Neuronal stem cell (in vitro differentiated cells): Measurements from ENCODE around the gene THAP4.

Experiments used
- DNase-seq: peaks from one replicate; pipeline ENCODE4 v3.0.0-alpha.2; 2013; ENCODE audit warnings: low spot score
- H2AFZ ChIP-seq: one replicate; pipeline ENCODE4 v1.6.1; 2013; ENCODE audit warnings: mild to moderate bottlenecking, low read length, inconsistent platforms
- H2AK5ac ChIP-seq: 2 replicates; pipeline ENCODE4 v1.6.1; 2013; ENCODE audit warnings: low read depth, mild to moderate bottlenecking, inconsistent platforms, low read length, moderate library complexity, mixed read lengths
- H2BK120ac ChIP-seq: 2 replicates; pipeline ENCODE4 v1.6.1; 2013; ENCODE audit warnings: low read depth, mild to moderate bottlenecking, inconsistent platforms, low read length, moderate library complexity, mixed read lengths
- H2BK12ac ChIP-seq: one replicate; pipeline ENCODE4 v1.6.1; 2013; ENCODE audit warnings: low read length, inconsistent platforms
- H2BK15ac ChIP-seq: 2 replicates; pipeline ENCODE4 v1.6.1; 2013; ENCODE audit warnings: mild to moderate bottlenecking, low read length, inconsistent platforms, mixed read lengths
- H2BK5ac ChIP-seq: one replicate; pipeline ENCODE4 v1.6.1; 2013; ENCODE audit warnings: inconsistent platforms, mild to moderate bottlenecking, low read length, moderate library complexity
- H3K14ac ChIP-seq: one replicate; pipeline ENCODE4 v1.6.1; 2013; ENCODE audit warnings: low read length, inconsistent platforms
- H3K18ac ChIP-seq: 2 replicates; pipeline ENCODE4 v1.6.1; 2013; ENCODE audit warnings: low read length, inconsistent platforms
- H3K23ac ChIP-seq: 2 replicates; pipeline ENCODE4 v1.6.1; 2013; ENCODE audit warnings: low read depth, mild to moderate bottlenecking, mixed read lengths, low read length, inconsistent platforms; ENCODE audit not compliant: poor library complexity
- H3K27ac ChIP-seq: replicated peaks from 3 replicates; pipeline ENCODE4 v1.5.1; 2013; ENCODE audit warnings: low read length, inconsistent platforms
- H3K27me3 ChIP-seq, 3 experiments: 2 replicates each; pipeline ENCODE4 v1.6.1; 2013; ENCODE audit warnings: low read length in 3 of 3, mild to moderate bottlenecking in 2 of 3, inconsistent platforms in 1 of 3, low read depth in 1 of 3, mixed read lengths in 1 of 3, moderate library complexity in 1 of 3; ENCODE audit not compliant: control insufficient read depth in 3 of 3, insufficient read depth in 3 of 3
- H3K36me3 ChIP-seq, 2 donors: replicated peaks in 1 of 2; 2 replicates each; pipeline ENCODE4 v1.6.1; 2013; ENCODE audit warnings: low read length in 2 of 2; ENCODE audit not compliant: control insufficient read depth in 2 of 2, insufficient read depth in 2 of 2
- H3K4ac ChIP-seq: 2 replicates; pipeline ENCODE4 v1.6.1; 2013; ENCODE audit warnings: inconsistent platforms, mild to moderate bottlenecking, low read length, moderate library complexity
- H3K4me1 ChIP-seq, 2 donors: 1 replicate in 1 of 2; 2 replicates in 1 of 2; pipeline ENCODE4 v1.6.1; 2013; ENCODE audit warnings: low read length in 2 of 2, low read depth in 1 of 2; ENCODE audit not compliant: control insufficient read depth in 2 of 2, insufficient read depth in 1 of 2
- H3K4me2 ChIP-seq: one replicate; pipeline ENCODE4 v1.6.1; 2013; ENCODE audit warnings: mild to moderate bottlenecking, low read length, inconsistent platforms; ENCODE audit not compliant: insufficient read depth, poor library complexity, severe bottlenecking
- H3K4me3 ChIP-seq, 2 donors: 2 replicates each; pipeline ENCODE4 v1.5.1; 2013; ENCODE audit warnings: low read length in 2 of 2, mild to moderate bottlenecking in 2 of 2, inconsistent platforms in 1 of 2, moderate library complexity in 1 of 2
- H3K79me1 ChIP-seq: one replicate; pipeline ENCODE4 v1.6.1; 2013; ENCODE audit warnings: low read depth, mild to moderate bottlenecking, inconsistent platforms, low read length, moderate library complexity
- H3K9ac ChIP-seq: one replicate; pipeline ENCODE4 v1.6.1; 2013; ENCODE audit warnings: mild to moderate bottlenecking, low read depth, low read length, inconsistent platforms; ENCODE audit not compliant: poor library complexity
- H3K9me3 ChIP-seq, 2 donors: replicated peaks in 1 of 2; 2 replicates each; pipeline versions ENCODE3 to v1.6.1; 2013; ENCODE audit warnings: low read length in 2 of 2, mild to moderate bottlenecking in 2 of 2, inconsistent platforms in 1 of 2, low read depth in 1 of 2, mixed read lengths in 1 of 2, moderate library complexity in 1 of 2; ENCODE audit not compliant: control insufficient read depth in 2 of 2, insufficient read depth in 1 of 2
- H4K8ac ChIP-seq: one replicate; pipeline ENCODE4 v1.6.1; 2013; ENCODE audit warnings: low read depth, mild to moderate bottlenecking, inconsistent platforms, low read length, moderate library complexity
- H4K91ac ChIP-seq: one replicate; pipeline ENCODE4 v1.6.1; 2013; ENCODE audit warnings: low read length, low read depth, mild to moderate bottlenecking, inconsistent platforms; ENCODE audit not compliant: poor library complexity
- WGBS, 2 donors: extraction: QIAGEN DNeasy Blood & Tissue Kit; methylation state at CpG; one replicate each; pipeline ENCODE4 v1.1.7; 2013; ENCODE audit warnings: missing lambda C conversion rate in 2 of 2, mixed read lengths in 1 of 2; ENCODE audit not compliant: insufficient read length in 2 of 2, insufficient replicate concordance in 1 of 2; ENCODE audit errors: extremely low coverage in 2 of 2; 5-methylcytosine and 5-hydroxymethylcytosine counted together

The THAP4 gene

DNA sequence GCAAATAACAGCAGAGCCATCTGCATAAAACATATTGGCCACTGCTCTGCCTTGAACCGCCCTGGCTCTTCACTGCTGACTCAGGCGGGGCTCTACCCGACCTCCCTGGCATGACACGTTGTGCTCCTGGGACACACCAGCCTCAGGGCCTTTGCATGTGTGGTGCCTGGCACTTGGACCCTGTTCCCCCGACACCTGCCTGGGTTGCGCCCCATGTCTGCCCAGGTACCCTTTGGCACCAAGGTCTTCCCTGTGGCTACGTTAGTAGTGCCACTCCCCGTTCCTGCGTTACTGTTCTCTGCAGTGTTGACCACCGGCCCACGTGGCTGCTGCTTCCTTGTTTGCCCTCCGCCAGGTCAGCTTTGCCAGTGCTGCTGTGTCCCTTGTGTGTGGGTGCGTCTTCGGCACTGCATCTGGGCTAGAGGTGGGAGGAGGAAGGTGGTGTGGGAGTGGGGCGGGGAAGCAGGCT lies 20.9 kb upstream of the THAP4 start:
- H2BK12ac ChIP-seq, result no peak overlapping the region
- peak overlapping the region; percentile 53 for H3K23ac ChIP-seq
- H3K4me3 ChIP-seq, result no peak overlapping the region
- no peak for DNase-seq
- no peak overlapping the region for H2AK5ac ChIP-seq
- no peak overlapping the region for H3K4ac ChIP-seq
- no peak overlapping the region for H4K91ac ChIP-seq
- peaks cover 5% of the 10 kb centered on the region for H3K79me1 ChIP-seq
- H2BK15ac ChIP-seq, result no peak overlapping the region
- no peak overlapping the region for H3K4me2 ChIP-seq
- peaks cover 44 to 89% of the 10 kb centered on the region in 2 donors for H3K36me3 ChIP-seq
- WGBS, 2 donors, result no CpG with 5 or more reads among the region's 15 CpGs
- H3K9ac ChIP-seq, result no peak overlapping the region
- no peak overlapping the region for H3K27ac ChIP-seq
- H3K27me3 ChIP-seq, result no peaks in the 10 kb centered on the region
- no peak overlapping the region for H3K18ac ChIP-seq
- H3K14ac ChIP-seq, result peak overlapping the region; percentile 47
- H4K8ac ChIP-seq, result no peak overlapping the region
- no peaks in the 10 kb centered on the region for H3K4me1 ChIP-seq
- no peaks in the 10 kb centered on the region for H3K9me3 ChIP-seq
- H2BK120ac ChIP-seq, result no peak overlapping the region
- H2BK5ac ChIP-seq, result no peak overlapping the region
- H2AFZ ChIP-seq, result no peak overlapping the region

DNA sequence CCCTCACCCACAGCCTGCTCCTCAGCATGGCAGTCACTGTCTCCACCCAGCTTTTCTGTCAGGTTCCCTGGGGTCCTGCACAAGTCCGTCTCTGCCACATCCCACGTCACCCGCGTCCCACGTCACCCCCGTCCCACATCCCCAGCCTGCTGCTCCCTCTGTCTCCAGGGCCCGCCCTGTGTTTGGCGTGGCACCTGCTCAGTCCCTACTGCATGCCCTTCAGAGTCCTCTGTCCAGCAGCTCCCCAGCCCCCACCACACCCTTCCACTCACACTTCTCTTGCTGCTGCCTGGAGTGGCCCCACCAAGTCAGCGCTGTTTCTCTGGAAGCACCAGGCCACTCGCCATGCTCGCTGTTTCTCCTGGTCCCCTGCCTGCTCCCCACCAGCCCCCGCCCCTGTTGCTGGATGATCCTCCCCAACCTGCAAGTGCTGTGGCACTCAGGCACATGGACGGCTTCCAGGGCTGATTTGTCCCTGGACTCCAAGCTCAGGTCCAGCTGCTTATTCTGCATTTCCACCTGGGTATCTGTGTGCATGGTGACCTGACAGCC lies 19.3 kb upstream of the THAP4 start:
- H4K8ac ChIP-seq, result no peak overlapping the region
- H2BK5ac ChIP-seq, result no peak overlapping the region
- no peaks in the 10 kb centered on the region for H3K27me3 ChIP-seq
- no peak overlapping the region for H2AFZ ChIP-seq
- H3K27ac ChIP-seq, result no peak overlapping the region
- no peak overlapping the region for H4K91ac ChIP-seq
- H3K36me3 ChIP-seq, result peaks cover 53 to 91% of the 10 kb centered on the region in 2 donors
- H2BK120ac ChIP-seq, result no peak overlapping the region
- H3K4me1 ChIP-seq, result no peaks in the 10 kb centered on the region
- H3K9me3 ChIP-seq, result no peaks in the 10 kb centered on the region
- H3K4me2 ChIP-seq, result no peak overlapping the region
- H2BK15ac ChIP-seq, result no peak overlapping the region
- no peak overlapping the region for H2AK5ac ChIP-seq
- no peak overlapping the region for H2BK12ac ChIP-seq
- H3K23ac ChIP-seq, result no peak overlapping the region
- H3K4me3 ChIP-seq, result no peak overlapping the region
- H3K79me1 ChIP-seq, result peaks cover 13% of the 10 kb centered on the region
- H3K18ac ChIP-seq, result no peak overlapping the region
- WGBS, 2 donors, result no CpG with 5 or more reads among the region's 13 CpGs
- H3K9ac ChIP-seq, result no peak overlapping the region
- no peak for DNase-seq
- H3K4ac ChIP-seq, result no peak overlapping the region
- H3K14ac ChIP-seq, result no peak overlapping the region

DNA sequence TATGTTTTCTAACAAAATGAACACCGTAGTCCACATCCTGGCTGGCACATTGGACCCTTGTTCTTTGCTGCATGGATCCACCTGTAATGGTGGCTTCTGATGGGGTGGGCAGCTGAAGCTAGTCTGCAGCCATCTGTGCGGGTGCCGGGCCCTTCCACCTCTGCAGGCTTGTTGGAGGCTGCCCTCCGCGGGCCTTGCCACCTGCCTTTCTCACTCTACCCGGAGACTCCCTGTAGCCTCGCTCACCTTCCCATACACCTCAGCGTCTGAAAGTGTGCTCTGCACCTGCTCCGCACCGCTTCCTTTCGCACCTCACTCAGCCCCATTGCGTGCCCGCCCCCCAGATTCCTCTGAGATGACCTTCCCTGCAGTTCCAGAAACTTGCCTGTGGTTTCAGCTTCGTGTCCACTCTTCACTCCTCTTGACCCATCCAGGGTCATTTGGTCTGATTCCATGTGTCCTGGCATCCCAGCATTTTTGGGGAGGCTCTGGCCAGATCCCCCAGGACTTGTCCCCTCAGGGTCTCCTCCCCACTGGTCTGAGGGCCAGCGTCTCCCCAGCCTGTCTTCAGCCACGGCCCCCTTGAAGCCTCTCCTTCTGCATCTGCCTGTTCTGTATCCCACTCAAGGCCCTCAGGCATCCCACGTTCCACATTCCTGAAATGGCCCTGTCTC lies 18.7 kb upstream of the THAP4 start:
- Histone ChIP-seq H3K27ac (no peak overlapping the region), H2AFZ (no peak overlapping the region), H3K18ac (no peak overlapping the region), H3K4me1 (no peaks in the 10 kb centered on the region), H3K4me3 (no peak overlapping the region), H2BK15ac (no peak overlapping the region), H3K4me2 (no peak overlapping the region), H3K27me3 (no peaks in the 10 kb centered on the region), H2BK5ac (no peak overlapping the region), H3K4ac (no peak overlapping the region), H4K8ac (no peak overlapping the region), H2AK5ac (no peak overlapping the region), H2BK12ac (no peak overlapping the region), H3K36me3 (peaks cover 48 to 91% of the 10 kb centered on the region in 2 donors), H3K9me3 (no peaks in the 10 kb centered on the region), H3K23ac (no peak overlapping the region), H2BK120ac (no peak overlapping the region), H3K14ac (no peak overlapping the region), H3K9ac (no peak overlapping the region), H4K91ac (no peak overlapping the region), H3K79me1 (peaks cover 13% of the 10 kb centered on the region)
- no peak for DNase-seq
- WGBS, 2 donors, result no CpG with 5 or more reads among the region's 17 CpGs

DNA sequence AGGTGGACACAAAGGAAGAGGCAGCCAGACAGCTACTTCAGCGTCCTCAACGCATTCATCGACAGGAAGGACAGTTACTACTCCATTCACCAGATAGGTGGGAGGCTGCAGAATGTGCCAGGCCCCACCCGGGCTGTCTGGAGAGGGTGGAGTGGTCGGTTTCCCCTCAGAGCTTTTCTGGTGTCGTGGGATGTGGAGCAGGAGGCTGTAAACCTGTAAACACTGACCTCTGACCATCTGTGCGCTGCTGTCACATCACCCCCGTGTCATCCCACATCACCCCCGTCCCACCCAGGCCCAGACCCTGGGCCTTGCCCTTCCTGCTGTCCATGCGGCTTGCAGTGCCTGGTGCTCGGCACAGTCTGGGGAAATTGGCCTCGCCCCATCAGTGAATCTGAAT lies 17.6 kb upstream of the THAP4 start:
- no peak overlapping the region for H2AFZ ChIP-seq
- no peak overlapping the region for H4K8ac ChIP-seq
- H3K4me1 ChIP-seq, result no peaks in the 10 kb centered on the region
- H2AK5ac ChIP-seq, result no peak overlapping the region
- no peak overlapping the region for H2BK5ac ChIP-seq
- no peak overlapping the region for H3K27ac ChIP-seq
- H4K91ac ChIP-seq, result no peak overlapping the region
- no peak overlapping the region for H3K4ac ChIP-seq
- no peak overlapping the region for H2BK12ac ChIP-seq
- H3K18ac ChIP-seq, result no peak overlapping the region
- no peak overlapping the region for H2BK15ac ChIP-seq
- no peak overlapping the region for H3K4me2 ChIP-seq
- no peak overlapping the region for H3K23ac ChIP-seq
- H3K9me3 ChIP-seq, result no peaks in the 10 kb centered on the region
- no peak for DNase-seq
- no peaks in the 10 kb centered on the region for H3K27me3 ChIP-seq
- no CpG with 5 or more reads among the region's 12 CpGs for WGBS, 2 donors
- H3K14ac ChIP-seq, result no peak overlapping the region
- H3K9ac ChIP-seq, result no peak overlapping the region
- peaks cover 48 to 88% of the 10 kb centered on the region in 2 donors for H3K36me3 ChIP-seq
- H3K79me1 ChIP-seq, result peaks cover 15% of the 10 kb centered on the region
- no peak overlapping the region for H2BK120ac ChIP-seq
- H3K4me3 ChIP-seq, result no peak overlapping the region
